Panc1 (cell line): ENCODE data around the gene NLRC5. TPM values are rescaled to one million over a fixed set of nuclear protein-coding genes. Genes with fewer than 3 reads are reported as not detected.

Source experiments
- ATAC-seq: fragments of 200-7000 bp; cut with Tn5 transposase; 2 replicates; pipeline ENCODE4 v1.9.1; 2020; ENCODE audit warnings: mild to moderate bottlenecking, moderate library complexity
- BruUV-seq: library from RNA; stranded (reverse); fragments of 400-500 nt; replicated peaks from 2 replicates; lab custom pipeline; 2021; lab: Mats Ljungman, UMichigan
- CTCF ChIA-PET: fragments of 300-600 bp; sonication (Branson Sonifier 250); formaldehyde crosslinking; loops from one replicate; lab custom pipeline; 2022; ENCODE audit warnings: antibody characterized with exemption; lab: Charles Lee
- POLR2A ChIA-PET: fragments of 300-600 bp; sonication (Branson Sonifier 250); formaldehyde crosslinking; loops from one replicate; lab custom pipeline; 2022; ENCODE audit warnings: antibody characterized with exemption; lab: Charles Lee
- DNase-seq: peaks from one replicate; pipeline ENCODE4 v3.0.0-alpha.2; 2010; ENCODE audit warnings: low read depth, low spot score
- H3K27ac ChIP-seq: 2 replicates; pipeline ENCODE4 v1.5.1; 2011; ENCODE audit warnings: mild to moderate bottlenecking, low read length, inconsistent platforms
- H3K27me3 ChIP-seq: fragments of 200-500 bp; sonication (Bioruptor generic); 2 replicates; pipeline ENCODE4 v1.6.0; 2014; ENCODE audit warnings: low read length, inconsistent platforms; ENCODE audit not compliant: control insufficient read depth, insufficient read depth
- H3K36me3 ChIP-seq: fragments of 200-500 bp; sonication (Bioruptor generic); 2 replicates; pipeline ENCODE4 v1.5.1; 2014; ENCODE audit warnings: inconsistent platforms, mild to moderate bottlenecking, low read length, moderate library complexity; ENCODE audit not compliant: control insufficient read depth, insufficient read depth
- H3K4me1 ChIP-seq: 2 replicates; pipeline ENCODE4 v1.5.1; 2011; ENCODE audit warnings: inconsistent platforms, mild to moderate bottlenecking, low read length, moderate library complexity; ENCODE audit not compliant: control insufficient read depth, insufficient read depth
- H3K4me3 ChIP-seq, 2 experiments: 2 replicates each; pipeline ENCODE4 v1.5.1; 2011 to 2012; ENCODE audit warnings: low read depth in 2 of 2, low read length in 2 of 2, mild to moderate bottlenecking in 2 of 2, inconsistent platforms in 1 of 2, moderate library complexity in 1 of 2
- H3K9me3 ChIP-seq: fragments of 200-500 bp; sonication (Bioruptor generic); 2 replicates; pipeline ENCODE4 v1.5.1; 2014; ENCODE audit warnings: low read depth, mild to moderate bottlenecking, inconsistent platforms, low read length, moderate library complexity; ENCODE audit not compliant: control insufficient read depth, insufficient read depth
- CTCF ChIP-seq: fragments of 450-650 bp; IDR thresholded peaks from 2 replicates; pipeline ENCODE4 v1.5.1; 2017; ENCODE audit warnings: mild to moderate bottlenecking
- POLR2AphosphoS5 ChIP-seq: IDR thresholded peaks from 2 replicates; pipeline ENCODE4 v1.6.1; 2012; ENCODE audit warnings: mild to moderate bottlenecking, low read depth, low read length, moderate library complexity
- REST ChIP-seq, 2 experiments: IDR thresholded peaks; 2 replicates each; pipeline ENCODE4 v1.6.1; 2011 to 2012; ENCODE audit warnings: low read depth in 2 of 2, control low read depth in 1 of 2, low read length in 1 of 2, mild to moderate bottlenecking in 1 of 2, moderate library complexity in 1 of 2; ENCODE audit not compliant: insufficient read depth in 1 of 2
- SIN3A ChIP-seq: IDR thresholded peaks from 2 replicates; pipeline ENCODE4 v1.6.1; 2012; ENCODE audit warnings: low read depth, mild to moderate bottlenecking, low read length, moderate library complexity, borderline replicate concordance; ENCODE audit not compliant: insufficient read depth
- TCF7L2 ChIP-seq: IDR thresholded peaks from 2 replicates; pipeline ENCODE4 v1.6.1; 2011; ENCODE audit warnings: mild to moderate bottlenecking, low read depth, low read length, inconsistent platforms
- in situ Hi-C: cut with HindIII; loops from 2 replicates; pipeline ENCODE4 v1.10.0; 2016; ENCODE audit warnings: low sequenced_read_pairs, low pct_unique_long_range_greater_than_20kb
- intact Hi-C: fragments of 100-400 bp; cut with micrococcal nuclease; formaldehyde crosslinking; loops from one replicate; pipeline ENCODE4 v1.10.0; 2022; ENCODE audit not compliant: unreplicated experiment
- total RNA-seq: library from RNA; stranded (reverse); gene quantifications from one replicate; pipeline ENCODE4 v1.2.1, GENCODE V29; 2021; ENCODE audit not compliant: unreplicated experiment

Gene NLRC5
- total RNA-seq, 1 experiment from 2014 or later: 8.8 TPM

GRCh38 chr16:57069053-57069452 is 79.7 kb downstream of the NLRC5 start:
- Histone ChIP-seq H3K36me3 (no peaks in the 10 kb centered on the region), H3K4me3 (no peak overlapping the region), H3K4me1 (no peaks in the 10 kb centered on the region), H3K27me3 (no peaks in the 10 kb centered on the region), H3K9me3 (no peaks in the 10 kb centered on the region), H3K27ac (no peak overlapping the region)
- no peak for ATAC-seq
- BruUV-seq: no TSS peak
- in situ Hi-C loops (no loop called here), intact Hi-C loops (no loop called here)
- no peak for DNase-seq
- CTCF ChIA-PET: no interaction called here
- POLR2A ChIA-PET: no interaction called here
- TF ChIP-seq POLR2AphosphoS5: no peak
- TF ChIP-seq TCF7L2: no peak
- no peak for TF ChIP-seq CTCF
- TF ChIP-seq REST (IDR thresholded peaks at IDR 0.05; ENCODE audit: insufficient read depth in 1 of 2, low read depth in 2 of 2, low read length in 1 of 2): no peak
- TF ChIP-seq SIN3A: no peak

GRCh38 chr16:57069635-57070370 is 80.4 kb downstream of the NLRC5 start:
- Histone ChIP-seq H3K36me3 (no peaks in the 10 kb centered on the region), H3K9me3 (no peaks in the 10 kb centered on the region), H3K4me3 (no peak overlapping the region), H3K27me3 (no peaks in the 10 kb centered on the region), H3K4me1 (no peaks in the 10 kb centered on the region), H3K27ac (no peak overlapping the region)
- ChIA-PET CTCF (no interaction called here), POLR2A (no interaction called here)
- TF ChIP-seq POLR2AphosphoS5 (no peak), CTCF (no peak), SIN3A (no peak)
- 0 out of 2 replicates have a peak, but pooled peaks have one; percentile 26 for ATAC-seq
- intact Hi-C loops: no loop called here
- DNase-seq: no peak
- in situ Hi-C loops: no loop called here
- BruUV-seq: no TSS peak
